Daoy (cell line): ENCODE measurements around the gene PRICKLE2. TPM values are rescaled to one million over a fixed set of nuclear protein-coding genes. Genes with fewer than 3 reads are reported as not detected.

ENCODE experiments used
- DNase-seq: peaks from one replicate; pipeline ENCODE4 v3.0.0-alpha.2; 2015; ENCODE audit warnings: low read depth
- total RNA-seq: library from RNA; depleted of rRNA; stranded (reverse); fragments of >200 nt; shearing (Covaris generic); gene quantifications from 2 replicates; pipeline ENCODE4 v1.2.3, GENCODE V29; 2014

Gene PRICKLE2
- total RNA-seq, 1 experiment from 2014 or later, result 13.0 TPM

DNA sequence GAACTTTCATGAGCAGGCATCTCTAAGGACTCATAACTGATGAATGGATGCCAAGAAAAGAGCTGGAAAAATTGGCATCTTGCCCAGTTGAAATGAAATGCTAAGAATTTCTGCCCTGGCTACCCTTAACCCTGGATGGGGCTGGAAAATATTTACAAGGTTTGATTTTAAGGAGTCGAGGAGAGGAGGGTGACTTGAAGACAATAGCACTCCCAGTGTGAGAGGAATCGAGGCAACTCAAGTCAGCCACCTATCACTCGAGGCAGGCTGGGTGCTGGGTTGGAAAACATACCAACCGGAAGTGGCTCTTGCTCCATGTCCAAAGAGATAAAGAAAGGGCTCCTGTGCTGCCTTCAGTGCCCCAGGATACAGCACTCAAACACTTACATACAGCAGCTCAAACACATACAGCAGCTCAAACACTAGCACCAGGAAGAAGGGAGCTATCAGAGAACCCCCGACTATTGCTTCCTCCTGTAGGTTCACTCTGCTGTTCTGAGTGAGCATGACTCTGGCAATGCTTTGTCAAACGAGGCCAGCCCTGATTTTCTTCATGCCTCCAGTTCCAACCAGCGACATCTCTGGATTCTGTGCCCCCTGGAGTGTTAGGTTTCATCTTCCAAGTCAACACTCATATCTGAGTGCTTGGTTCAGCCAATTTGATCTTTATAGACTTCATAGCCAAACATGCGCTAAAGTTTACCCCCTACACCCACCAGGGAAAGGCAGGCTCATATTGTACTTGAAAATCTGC lies 4.9 kb downstream of the PRICKLE2 start:
- DNase-seq, result peak; percentile 47

DNA sequence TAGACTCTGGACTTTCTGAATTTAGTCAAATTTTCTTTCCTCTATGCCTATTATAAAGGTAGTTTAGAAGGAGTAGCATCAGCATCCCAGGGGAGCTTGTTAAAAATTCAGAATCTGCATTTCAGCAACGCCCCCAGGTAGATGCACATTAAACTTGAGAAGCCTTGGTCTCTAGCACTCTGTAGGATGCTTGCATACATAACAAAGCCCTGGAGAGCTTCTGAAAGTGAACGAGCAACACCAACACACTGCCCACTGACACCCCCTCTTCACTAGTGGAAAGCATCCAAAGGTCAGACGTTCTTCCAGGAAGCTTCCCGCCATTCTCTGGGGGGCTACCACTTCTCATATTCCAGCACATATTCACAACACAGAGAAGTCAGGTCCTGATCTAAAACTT lies 6.5 kb downstream of the PRICKLE2 start:
- DNase-seq, result no peak

DNA sequence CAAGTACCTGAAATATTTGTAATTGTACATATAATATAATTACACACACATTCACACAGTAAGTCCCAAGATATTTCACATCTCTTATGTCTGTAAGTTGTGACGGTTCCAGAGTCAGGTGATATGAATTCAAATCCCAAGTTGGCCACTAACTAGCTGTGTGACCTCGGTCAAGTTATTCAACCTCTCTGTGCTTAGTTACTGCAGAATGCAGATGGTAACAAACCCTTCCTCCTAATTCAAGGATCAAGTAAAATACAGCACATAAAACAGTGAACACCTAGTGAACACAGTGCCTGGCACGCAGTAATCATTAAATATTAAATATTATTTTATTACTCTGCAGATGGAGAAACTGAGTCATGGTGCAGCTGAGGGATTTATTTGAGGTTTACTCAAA lies 6.9 kb downstream of the PRICKLE2 start:
- no peak for DNase-seq

DNA sequence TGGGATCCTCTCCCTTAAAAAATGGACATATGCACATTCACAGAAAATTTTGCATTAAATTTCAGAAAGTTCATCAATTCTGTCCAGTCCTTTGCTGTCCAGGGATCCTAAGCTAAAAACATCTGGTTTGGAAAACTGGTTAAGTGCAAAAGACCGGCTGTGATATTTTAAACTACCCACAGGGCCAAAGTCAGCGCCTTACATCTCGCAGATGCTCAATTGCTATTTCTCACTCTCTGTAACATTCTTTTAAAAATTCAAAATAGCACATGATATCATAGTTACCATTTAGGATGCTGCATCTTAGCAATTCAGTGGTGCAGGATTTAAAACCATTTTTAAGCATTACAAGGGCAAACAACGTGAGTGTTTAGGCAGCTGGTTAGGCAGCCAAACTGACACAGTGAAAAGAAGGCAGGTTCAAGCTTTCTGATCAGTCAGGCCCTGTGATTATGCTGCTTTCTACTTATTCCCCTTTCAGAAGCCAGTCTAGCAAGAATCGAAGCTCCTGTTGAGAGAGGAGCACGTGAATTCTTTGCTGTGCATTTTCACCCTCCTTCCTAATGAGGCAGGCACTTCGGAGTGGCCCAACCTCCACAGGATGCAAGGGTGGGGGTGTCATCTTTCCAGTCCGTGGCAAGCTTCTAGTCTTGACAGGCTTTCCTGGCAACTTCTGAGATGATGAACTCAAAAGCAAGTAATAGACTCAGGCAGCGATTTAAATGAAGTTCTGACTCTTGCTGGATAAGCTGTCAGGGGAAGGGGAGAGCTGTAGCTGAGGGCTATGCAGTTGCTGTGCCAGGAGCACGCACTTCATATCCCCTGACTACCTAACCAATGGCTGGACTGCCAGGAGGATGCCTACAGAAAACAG lies 8.8 kb downstream of the PRICKLE2 start:
- DNase-seq, result peak; percentile 43

DNA sequence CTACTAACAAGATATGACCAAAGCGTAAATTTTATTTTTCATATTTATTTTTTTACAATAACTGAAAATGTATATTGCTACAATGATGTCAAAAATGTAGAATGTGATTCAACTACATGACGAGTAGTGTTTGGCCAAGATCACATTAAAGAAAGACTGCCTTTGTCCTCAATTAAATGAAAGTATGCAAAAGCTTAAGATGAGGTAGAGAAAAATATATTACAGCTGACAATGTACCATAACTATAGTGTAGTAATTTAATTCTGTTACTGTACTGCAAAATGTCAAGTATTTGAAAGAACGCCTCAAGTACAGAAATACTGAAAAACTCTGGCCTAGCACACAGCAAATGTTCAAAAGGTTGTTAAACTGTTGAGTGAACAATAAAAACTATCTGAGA lies 9.7 kb downstream of the PRICKLE2 start:
- no peak for DNase-seq

DNA sequence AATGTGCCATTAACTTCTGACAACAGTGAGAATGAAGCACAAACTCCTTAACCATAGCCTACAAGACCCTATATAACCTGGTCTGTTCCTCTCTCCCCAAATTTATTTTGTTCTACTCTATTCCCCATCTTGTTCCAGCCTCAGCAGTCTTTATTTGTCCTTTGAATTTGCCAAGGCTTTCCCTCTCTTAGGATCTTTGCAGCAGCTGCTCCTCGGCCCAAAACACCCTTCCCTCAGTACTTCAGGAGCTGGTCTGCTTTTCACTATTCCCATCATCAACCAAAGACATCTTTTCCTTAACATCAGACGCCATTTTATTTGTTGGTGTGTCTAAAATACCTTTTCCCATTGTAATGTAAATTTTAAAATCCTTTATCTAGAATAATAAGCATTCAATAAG lies 10.2 kb downstream of the PRICKLE2 start:
- no peak for DNase-seq

DNA sequence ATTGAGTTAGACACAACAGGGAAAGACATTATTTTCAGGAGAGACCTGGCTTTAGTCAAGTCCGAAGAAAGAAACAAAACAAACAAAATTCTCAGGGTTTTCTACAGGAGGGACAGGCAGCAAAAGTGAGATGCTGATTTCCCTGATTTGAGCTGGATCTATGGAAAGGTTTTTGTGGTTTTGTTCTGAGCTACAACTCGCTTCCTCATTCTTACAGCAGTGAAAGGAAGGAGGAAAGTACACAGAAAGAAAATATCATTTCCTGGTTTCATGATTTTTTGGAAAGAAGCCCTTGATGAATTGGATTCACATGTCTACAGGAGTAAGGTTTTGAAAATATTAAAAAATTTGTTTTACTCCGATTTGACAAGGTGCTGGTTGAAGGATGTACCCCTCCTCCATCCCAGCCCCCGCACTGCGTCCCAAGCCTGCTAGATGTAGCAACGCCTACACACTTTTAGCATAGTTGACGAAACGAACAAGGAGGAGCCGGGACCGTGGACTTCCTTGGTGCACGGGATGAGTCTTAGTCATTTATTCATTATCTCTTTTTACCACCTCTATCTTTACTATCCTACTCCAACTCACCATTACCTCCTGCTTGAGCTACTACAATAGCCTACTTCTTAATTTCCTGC lies 10.8 kb downstream of the PRICKLE2 start:
- DNase-seq, result peak; percentile 36

DNA sequence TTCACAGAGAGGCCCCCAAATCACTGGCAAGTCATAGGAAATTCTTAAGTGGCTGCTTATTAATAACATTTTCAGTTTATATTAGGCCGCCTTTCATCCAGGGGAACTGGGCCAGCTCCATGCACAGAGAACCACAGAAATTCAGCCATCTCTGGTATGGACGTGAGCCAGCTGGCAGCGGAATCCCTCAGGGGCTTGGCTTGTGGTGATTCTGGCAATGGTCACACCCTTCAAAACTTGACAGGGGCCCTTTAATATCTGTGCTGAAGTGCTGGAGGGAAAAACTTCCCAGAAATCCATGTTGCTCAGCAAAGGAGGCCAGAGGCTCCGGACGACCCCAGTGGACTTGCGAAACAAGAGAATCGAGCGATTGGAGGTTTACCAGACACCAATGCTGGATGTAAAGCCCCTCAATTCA lies 11.3 kb downstream of the PRICKLE2 start:
- DNase-seq, result peak; percentile 80

DNA sequence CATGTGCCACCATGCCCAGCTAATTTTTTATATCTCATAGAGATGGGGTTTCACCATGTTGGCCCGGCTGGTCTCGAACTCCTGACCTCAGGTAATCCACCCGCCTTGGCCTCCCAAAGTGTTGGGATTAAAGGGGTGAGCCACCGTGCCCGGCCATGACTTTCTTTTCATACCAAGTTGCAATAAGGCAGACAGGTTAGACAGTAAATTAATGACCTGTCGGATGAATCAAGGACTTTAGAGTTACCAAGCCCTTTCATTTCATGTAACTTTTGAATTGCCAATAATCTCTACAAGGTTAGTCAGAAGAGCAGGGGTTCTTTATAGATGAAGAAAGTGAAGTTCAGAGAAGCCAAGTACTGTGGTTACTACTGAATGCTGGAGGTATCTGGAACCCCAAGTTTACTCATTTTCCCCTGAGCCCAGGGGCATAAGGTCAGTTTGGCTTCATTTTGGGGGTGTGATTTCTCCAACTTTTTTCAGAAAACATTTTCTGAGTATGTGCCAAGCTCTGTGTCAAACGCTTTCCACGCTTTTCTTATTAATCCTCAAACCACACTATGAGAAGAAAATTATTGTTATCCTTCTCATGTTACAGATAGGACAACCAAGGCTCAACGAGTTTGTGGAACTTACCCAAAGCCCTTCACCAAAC lies 11.9 kb downstream of the PRICKLE2 start:
- DNase-seq, result no peak

DNA sequence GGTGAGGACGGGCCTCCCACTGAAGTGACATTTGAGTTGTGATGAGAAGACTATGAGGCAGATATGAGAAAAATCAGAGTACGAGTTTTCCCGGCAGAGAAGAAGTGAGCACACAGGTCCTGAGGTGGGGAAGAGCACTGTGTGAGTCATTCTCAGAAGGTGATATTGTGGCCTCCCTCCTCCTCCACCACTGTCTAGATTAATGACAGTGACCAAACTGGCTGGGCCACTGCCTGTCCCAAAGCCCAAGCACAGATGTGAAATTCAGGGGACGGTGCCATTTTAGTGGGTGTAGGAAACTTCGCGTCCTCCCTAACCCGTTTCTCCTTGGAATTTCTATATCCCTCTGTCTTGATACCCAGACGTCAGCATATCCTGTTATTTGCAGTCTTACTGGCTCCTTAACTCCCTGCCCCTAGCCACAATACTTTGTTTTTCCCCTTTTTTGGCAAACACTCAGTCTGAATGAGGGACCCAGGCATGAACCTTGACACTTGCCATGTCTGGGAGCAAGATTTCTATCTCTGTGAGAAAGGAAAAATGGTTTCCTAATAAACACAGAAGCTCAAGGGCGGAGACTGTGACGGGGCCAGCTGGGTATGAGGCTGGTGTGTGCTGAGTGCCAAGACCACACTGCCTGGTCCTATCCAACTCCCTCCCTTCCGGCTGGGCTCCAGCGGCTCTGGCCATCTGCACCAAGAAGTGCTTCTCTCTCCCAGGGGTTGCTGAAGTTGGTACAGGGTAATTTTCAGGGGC lies 15.2 kb downstream of the PRICKLE2 start:
- peak; percentile 58 for DNase-seq

DNA sequence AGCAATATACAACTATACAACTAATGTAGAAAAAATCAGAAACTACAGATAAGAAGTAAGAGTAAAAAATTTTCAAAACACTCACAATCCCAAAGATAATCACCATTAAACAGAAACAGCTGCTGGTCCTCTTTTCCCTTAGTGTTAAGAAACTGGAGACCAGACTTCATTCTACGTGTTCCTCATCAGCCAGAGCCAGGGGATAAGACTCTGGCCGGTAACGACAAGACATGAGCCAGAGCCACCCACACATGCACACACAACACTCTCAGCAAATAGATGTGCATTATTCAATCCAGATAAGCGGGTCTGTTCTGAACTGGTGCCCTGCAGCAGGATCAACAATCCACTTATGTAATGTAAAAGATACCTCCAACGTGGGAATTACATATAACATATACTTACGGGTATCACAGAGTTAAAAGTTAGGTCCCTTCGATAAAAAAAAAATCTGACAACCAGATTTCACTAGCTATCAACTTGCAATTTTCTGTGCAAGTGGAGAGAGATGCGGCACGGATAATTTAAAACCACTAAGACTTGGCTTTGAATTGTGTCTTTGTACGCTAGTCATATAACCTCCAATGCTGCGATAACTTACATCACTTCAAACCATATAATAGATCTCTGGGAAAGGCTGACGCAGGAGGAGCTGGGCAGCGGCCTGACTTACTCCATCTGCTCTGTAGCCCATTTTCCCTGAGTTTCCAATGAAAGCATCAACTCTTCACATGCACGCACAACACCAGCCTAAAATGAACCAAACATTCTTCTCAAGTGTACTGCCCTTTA lies 17.8 kb downstream of the PRICKLE2 start:
- peak; percentile 42 for DNase-seq

DNA sequence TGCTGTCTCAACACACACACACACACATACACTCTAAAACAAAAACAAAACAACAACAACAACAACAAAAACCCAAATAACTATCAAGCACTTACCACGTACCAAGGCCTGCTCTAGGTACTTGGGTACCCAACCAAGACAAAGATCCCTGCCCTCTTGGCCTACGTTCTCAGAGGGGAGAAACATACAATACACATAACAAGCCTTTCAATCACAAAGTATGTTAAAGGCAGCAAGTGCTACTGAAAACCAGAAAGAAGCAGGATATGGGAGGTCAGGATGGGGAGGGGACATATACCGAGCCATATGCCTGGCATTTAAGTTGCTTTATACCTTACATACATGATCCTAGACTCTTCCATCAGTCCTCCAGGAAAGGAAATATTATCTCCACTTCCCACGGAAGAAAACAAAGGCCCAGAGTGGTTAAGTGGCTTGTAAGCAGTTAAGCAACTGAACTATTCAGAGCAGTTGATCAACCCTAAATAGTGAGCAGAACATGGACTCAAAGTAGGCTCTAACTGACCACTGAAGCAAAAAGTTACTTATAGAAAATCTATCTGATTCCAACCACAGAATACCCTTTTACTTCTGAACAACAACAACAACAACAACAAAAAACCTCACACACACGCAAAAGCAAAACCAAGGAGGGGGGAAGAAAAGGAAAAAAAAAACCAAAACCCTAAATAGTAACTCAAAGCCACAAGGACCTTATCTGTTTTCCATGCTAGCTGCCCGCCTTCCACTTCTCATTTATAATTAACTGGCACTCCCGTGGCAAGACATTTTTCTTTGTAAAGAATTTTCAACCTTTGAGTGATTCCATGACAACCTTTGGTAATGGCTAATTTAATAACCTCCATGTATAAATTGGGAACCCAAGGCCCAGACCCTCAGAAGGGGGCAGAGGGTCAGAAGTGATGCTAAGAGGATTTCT lies 21.0 kb downstream of the PRICKLE2 start:
- no peak for DNase-seq

DNA sequence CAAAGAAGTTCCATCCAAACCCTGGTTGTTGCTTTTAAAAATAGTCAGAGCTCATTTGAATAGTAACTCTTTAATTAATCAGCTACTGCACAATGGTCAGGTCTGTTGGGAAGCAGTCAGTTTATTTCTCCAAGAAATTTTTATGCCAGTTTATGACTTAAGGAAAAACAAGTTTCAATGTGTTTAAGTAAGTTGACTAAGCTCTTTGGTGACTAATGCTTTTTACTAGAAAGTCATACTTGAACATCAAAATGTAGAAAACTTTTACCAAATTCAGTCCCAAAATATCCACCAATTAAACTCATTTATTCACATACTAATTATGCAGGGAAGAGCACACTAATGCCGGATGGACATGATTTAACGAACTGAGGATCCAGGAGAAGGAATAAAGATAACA lies 22.1 kb downstream of the PRICKLE2 start:
- no peak for DNase-seq

DNA sequence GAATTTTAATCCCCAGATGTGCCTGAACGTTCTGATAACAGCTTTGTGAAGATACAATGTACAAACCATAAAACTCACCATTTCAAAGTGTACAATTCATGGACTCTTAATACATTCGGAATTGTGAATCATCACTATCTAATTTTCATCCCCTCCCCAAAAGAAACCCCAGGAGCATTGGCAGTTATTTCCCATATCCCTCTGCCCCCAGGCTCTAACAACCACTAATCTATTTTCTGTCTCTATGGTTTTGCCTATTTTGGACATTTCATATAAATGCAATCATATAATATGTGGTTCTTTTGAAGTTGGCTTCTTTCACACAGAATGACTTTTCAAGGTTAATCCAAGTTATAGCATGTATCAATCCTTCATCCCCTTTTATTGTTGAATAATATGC lies 25.3 kb downstream of the PRICKLE2 start:
- DNase-seq, result no peak

DNA sequence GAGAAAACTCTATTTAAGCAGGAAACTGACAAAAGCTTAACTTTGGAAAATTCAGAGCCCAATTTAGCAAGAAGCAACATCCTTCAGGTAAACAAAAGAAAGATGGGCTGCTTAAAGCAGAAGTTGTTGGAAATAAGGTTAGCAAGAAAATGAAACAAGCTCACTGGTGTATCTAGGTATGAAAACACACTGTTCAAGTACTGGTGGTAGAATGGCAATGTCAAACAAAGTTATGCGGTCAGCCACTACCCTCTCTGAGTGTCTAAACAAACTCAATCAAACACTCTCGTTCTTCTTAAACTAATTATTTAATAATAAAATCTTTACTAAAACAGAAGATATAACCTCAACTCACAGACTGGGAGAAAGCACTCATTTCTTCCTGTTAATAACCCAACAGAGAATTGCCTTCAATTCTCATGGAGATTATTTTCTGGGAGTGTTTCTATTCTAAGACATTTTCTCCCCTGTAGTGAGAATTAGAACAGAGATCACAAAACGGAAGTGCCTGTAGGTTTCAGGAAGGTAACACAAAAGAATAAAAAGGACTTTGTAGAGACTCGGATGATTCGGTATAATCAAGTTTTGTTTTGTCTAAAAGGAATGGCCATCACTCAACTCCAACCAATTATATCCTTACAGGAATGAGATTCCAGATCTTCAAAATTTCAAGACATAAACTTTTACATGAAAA lies 28.9 kb downstream of the PRICKLE2 start:
- no peak for DNase-seq

DNA sequence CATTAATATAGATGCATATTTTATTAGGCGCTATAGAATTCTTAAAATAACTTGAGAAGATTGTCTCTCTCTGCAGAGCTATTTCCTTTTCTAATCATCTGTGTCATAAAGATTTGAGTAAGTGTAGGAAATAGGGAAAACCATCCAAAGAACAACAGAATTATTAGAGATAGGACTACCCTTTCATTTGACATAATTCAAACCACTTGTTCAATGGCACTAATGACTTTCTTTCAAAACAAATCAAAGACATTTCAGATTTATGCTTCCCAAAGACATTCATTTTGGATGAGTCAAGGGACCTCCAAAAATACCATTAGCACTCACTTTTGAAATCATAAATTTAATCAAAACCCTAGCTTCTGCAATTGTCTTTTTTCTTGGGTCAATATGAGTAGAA lies 29.5 kb downstream of the PRICKLE2 start:
- DNase-seq, result no peak

DNA sequence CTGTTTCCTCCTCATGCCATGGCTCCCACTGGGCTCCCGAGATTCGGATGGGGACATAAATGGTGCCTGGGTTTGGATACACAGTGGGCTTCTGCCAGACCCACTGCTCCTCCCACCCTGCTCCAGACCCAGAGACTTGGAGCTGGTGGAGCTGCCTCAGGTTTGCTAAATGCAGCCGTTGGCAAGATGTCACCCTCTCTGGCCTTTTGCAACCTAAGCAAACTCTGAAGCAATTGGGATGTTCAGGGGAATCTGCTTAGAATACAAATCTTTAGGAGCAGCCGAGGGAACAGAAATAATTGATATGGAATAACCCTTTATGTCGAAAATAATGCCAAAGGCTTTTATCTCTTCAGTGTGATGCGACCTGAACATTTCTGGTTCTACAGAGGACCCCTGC lies 33.4 kb downstream of the PRICKLE2 start:
- no peak for DNase-seq
